Keratinocyte (primary cell): Measurements from ENCODE around the gene DENND4B. TPM values are rescaled to one million over a fixed set of nuclear protein-coding genes. Genes with fewer than 3 reads are reported as not detected.

Experiments used
- DNase-seq: peaks from one replicate; pipeline ENCODE4 v3.0.0-alpha.2; 2011; ENCODE audit warnings: low read depth, missing footprints, low spot score
- FAIRE-seq: peaks from 2 replicates; lab custom pipeline; 2011; peaks lifted over from hg19 to GRCh38; lab: Jason Lieb, UNC
- H2AFZ ChIP-seq: 2 replicates; pipeline ENCODE4 v1.6.0; 2012; ENCODE audit warnings: low read length, control low read depth, inconsistent platforms; ENCODE audit not compliant: control insufficient read depth
- H3K27ac ChIP-seq: 2 replicates; pipeline ENCODE4 v1.5.1; 2011; ENCODE audit warnings: low read length; ENCODE audit not compliant: control insufficient read depth, insufficient read depth
- H3K27me3 ChIP-seq: 3 replicates; pipeline ENCODE4 v1.6.0; 2011; ENCODE audit warnings: low read length; ENCODE audit not compliant: control insufficient read depth, insufficient read depth; ENCODE audit errors: extremely low read depth
- H3K36me3 ChIP-seq, 2 experiments: 2 replicates in 1 of 2; 3 replicates in 1 of 2; pipeline ENCODE4 v1.5.1; 2011; ENCODE audit warnings: low read length in 2 of 2, mild to moderate bottlenecking in 1 of 2; ENCODE audit not compliant: control insufficient read depth in 2 of 2, insufficient read depth in 2 of 2; ENCODE audit errors: extremely low read depth in 1 of 2
- H3K4me1 ChIP-seq: 3 replicates; pipeline ENCODE4 v1.5.1; 2011; ENCODE audit warnings: low read length; ENCODE audit not compliant: control insufficient read depth, insufficient read depth; ENCODE audit errors: extremely low read depth
- H3K4me2 ChIP-seq: 3 replicates; pipeline ENCODE4 v1.6.0; 2011; ENCODE audit warnings: low read depth, low read length; ENCODE audit not compliant: control insufficient read depth, insufficient read depth; ENCODE audit errors: extremely low read depth
- H3K4me3 ChIP-seq, 3 experiments: fragments of 200-600 bp in 1 of 3; sonication (generic) in 1 of 3; 2 replicates in 2 of 3; 3 replicates in 1 of 3; pipeline ENCODE4 v1.5.1; 2011 to 2016; ENCODE audit warnings: low read length in 3 of 3, mild to moderate bottlenecking in 3 of 3, control low read depth in 2 of 3, inconsistent platforms in 1 of 3, low read depth in 1 of 3, mixed read lengths in 1 of 3, mixed run types in 1 of 3, moderate library complexity in 1 of 3; ENCODE audit not compliant: control insufficient read depth in 2 of 3, insufficient read depth in 2 of 3; ENCODE audit errors: extremely low read depth in 1 of 3
- H3K79me2 ChIP-seq: 2 replicates; pipeline ENCODE4 v1.6.0; 2012; ENCODE audit warnings: low read length; ENCODE audit not compliant: control insufficient read depth, insufficient read depth
- H3K9ac ChIP-seq: 3 replicates; pipeline ENCODE4 v1.6.0; 2011; ENCODE audit warnings: low read length; ENCODE audit not compliant: control insufficient read depth, insufficient read depth; ENCODE audit errors: extremely low read depth
- H3K9me1 ChIP-seq: 3 replicates; pipeline ENCODE4 v1.6.0; 2011; ENCODE audit warnings: low read length; ENCODE audit not compliant: control insufficient read depth, insufficient read depth; ENCODE audit errors: extremely low read depth
- H3K9me3 ChIP-seq: 2 replicates; pipeline ENCODE4 v1.5.1; 2012; ENCODE audit warnings: low read depth, low read length; ENCODE audit not compliant: control insufficient read depth
- H4K20me1 ChIP-seq: 3 replicates; pipeline ENCODE4 v1.6.0; 2011; ENCODE audit warnings: low read length; ENCODE audit not compliant: control insufficient read depth, insufficient read depth; ENCODE audit errors: extremely low read depth
- EZH2 ChIP-seq: IDR thresholded peaks from one replicate; pipeline ENCODE4 v1.6.1; 2012; ENCODE audit warnings: inconsistent platforms, mild to moderate bottlenecking, low read length, moderate library complexity
- dilution Hi-C: fragments of 300-500 bp; cut with MboI; formaldehyde crosslinking; loops from one replicate; pipeline ENCODE4 v1.7.0; 2020; ENCODE audit warnings: low sequenced_read_pairs; ENCODE audit not compliant: extremely low pct_ligation_motif_present
- polyA plus RNA-seq, 5 experiments: library from polyadenylated mRNA; depleted of rRNA in 3 of 5; stranded (reverse) in 3 of 5; stranded (forward) in 1 of 5; unstranded in 1 of 5; fragments of >200 nt; gene quantifications; 1 replicate in 1 of 5; 2 replicates in 3 of 5; 3 replicates in 1 of 5; pipeline versions ENCODE4 v1.2.1 to v1.2.3, GENCODE V29; 2011 to 2012; ENCODE audit warnings: missing spikeins in 2 of 5, low read depth in 1 of 5, low replicate concordance in 1 of 5
- TF ChIP-seq, protein P1 (sequence below), 3 experiments: IDR thresholded peaks in 1 of 3; conservative IDR thresholded peaks in 1 of 3; optimal IDR thresholded peaks in 1 of 3; 2 replicates in 2 of 3; 3 replicates in 1 of 3; pipeline versions ENCODE3 to v1.5.1; 2011; ENCODE audit warnings: low read length in 3 of 3, mild to moderate bottlenecking in 3 of 3, moderate library complexity in 2 of 3, control low read depth in 1 of 3, inconsistent platforms in 1 of 3; ENCODE audit not compliant: insufficient read depth in 2 of 3; ENCODE audit errors: extremely low read depth in 1 of 3

DENND4B gene
- polyA plus RNA-seq, 1 donor (not counting 4 experiments of a cell fraction or from before 2014, with no cell fraction given) = 7.9 TPM

DNA sequence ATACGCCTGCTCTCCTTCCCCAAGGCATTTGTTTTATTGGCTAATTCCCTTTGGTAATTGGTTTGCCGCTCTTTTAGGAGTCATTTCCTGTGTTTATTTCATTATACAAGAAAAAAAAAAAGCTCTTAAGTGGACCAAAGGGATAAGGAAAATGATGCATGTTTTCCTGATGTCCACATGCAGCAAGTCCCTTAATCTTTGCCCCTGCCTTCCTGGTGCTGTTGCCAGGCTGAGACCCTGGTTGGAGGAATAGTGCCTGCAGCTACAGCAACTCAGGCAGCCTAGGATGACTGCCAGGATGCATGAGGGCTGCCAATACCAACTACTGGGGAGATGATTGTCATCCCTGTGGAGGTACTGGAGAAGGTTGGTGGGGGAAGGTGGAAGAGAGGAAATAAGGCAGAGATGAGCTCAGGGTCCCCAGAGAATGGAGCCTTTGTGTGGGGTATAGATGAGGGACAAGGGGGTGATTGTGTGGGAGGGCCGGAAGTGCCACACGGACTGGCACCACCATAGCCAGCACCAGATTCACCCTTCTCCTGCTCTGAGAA is 17.7 kb downstream of the DENND4B start:
- FAIRE-seq = no peak
- TF ChIP-seq, protein P1, sequence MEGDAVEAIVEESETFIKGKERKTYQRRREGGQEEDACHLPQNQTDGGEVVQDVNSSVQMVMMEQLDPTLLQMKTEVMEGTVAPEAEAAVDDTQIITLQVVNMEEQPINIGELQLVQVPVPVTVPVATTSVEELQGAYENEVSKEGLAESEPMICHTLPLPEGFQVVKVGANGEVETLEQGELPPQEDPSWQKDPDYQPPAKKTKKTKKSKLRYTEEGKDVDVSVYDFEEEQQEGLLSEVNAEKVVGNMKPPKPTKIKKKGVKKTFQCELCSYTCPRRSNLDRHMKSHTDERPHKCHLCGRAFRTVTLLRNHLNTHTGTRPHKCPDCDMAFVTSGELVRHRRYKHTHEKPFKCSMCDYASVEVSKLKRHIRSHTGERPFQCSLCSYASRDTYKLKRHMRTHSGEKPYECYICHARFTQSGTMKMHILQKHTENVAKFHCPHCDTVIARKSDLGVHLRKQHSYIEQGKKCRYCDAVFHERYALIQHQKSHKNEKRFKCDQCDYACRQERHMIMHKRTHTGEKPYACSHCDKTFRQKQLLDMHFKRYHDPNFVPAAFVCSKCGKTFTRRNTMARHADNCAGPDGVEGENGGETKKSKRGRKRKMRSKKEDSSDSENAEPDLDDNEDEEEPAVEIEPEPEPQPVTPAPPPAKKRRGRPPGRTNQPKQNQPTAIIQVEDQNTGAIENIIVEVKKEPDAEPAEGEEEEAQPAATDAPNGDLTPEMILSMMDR (optimal IDR thresholded peaks at IDR 0.05 in 1 of 3, IDR thresholded peaks at IDR 0.05 in 1 of 3, conservative IDR thresholded peaks at IDR 0.05 in 1 of 3; ENCODE audit: extremely low read depth in 1 of 3, insufficient read depth in 2 of 3, low read length in 3 of 3) = no peak
- TF ChIP-seq EZH2 = no peak

DNA sequence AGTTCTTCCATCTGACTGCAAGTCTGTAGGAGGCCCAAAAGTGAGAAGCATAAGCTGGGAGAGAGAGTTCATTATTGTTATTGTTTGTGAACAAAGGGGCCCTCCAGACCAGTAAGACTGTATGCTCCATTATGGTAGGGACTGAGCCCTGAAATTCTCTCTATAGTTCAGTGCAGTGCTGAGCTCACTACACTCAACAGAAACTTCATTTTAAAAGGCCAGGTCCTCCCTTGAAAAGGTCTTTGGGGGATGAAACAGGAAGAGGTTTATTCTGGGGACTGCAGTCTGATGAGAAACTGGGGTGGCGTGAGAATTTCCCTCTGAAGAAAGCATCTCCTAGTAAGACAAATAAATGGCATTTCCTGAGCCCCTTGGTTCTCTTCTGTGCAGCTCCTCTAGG is 18.3 kb downstream of the DENND4B start:
- Histone ChIP-seq H3K4me3 (no peak overlapping the region), H3K36me3 (peaks cover 0 to 17% of the 10 kb centered on the region in 2 experiments), H3K79me2 (no peaks in the 10 kb centered on the region), H3K9me1 (no peaks in the 10 kb centered on the region), H3K9ac (no peak overlapping the region), H3K9me3 (no peaks in the 10 kb centered on the region), H3K27ac (no peak overlapping the region), H2AFZ (no peak overlapping the region), H3K4me2 (no peak overlapping the region), H4K20me1 (no peaks in the 10 kb centered on the region), H3K27me3 (no peaks in the 10 kb centered on the region), H3K4me1 (peaks cover 8% of the 10 kb centered on the region)
- dilution Hi-C loops = no loop called here
- FAIRE-seq = no peak
- no peak for DNase-seq
- no peak for TF ChIP-seq EZH2
- TF ChIP-seq, protein P1 (optimal IDR thresholded peaks at IDR 0.05 in 1 of 3, IDR thresholded peaks at IDR 0.05 in 1 of 3, conservative IDR thresholded peaks at IDR 0.05 in 1 of 3; ENCODE audit: extremely low read depth in 1 of 3, insufficient read depth in 2 of 3, low read length in 3 of 3) = no peak

More for the DNA sequence above, 17.7 kb downstream of the DENND4B start:
- Histone ChIP-seq H3K27me3 (no peaks in the 10 kb centered on the region), H4K20me1 (no peaks in the 10 kb centered on the region), H3K36me3 (peaks cover 0 to 21% of the 10 kb centered on the region in 2 experiments), H3K4me1 (peaks cover 5% of the 10 kb centered on the region), H3K27ac (no peak overlapping the region), H2AFZ (no peak overlapping the region), H3K9ac (no peak overlapping the region), H3K9me1 (no peaks in the 10 kb centered on the region), H3K9me3 (no peaks in the 10 kb centered on the region), H3K4me2 (no peak overlapping the region), H3K79me2 (no peaks in the 10 kb centered on the region), H3K4me3 (no peak overlapping the region)
- dilution Hi-C loops = no loop called here
- no peak for DNase-seq
